ENCODE data around the gene TEX11. TPM values are rescaled to one million over a fixed set of nuclear protein-coding genes. Genes with fewer than 3 reads are reported as not detected.

TEX11 gene
- total and polyA plus RNA-seq, 9 of the 15 experiments (the other 6 are each of a cell fraction or from before 2014, with no cell fraction given), result 0.27 to 1.1 (median 0.45) TPM

DNA sequence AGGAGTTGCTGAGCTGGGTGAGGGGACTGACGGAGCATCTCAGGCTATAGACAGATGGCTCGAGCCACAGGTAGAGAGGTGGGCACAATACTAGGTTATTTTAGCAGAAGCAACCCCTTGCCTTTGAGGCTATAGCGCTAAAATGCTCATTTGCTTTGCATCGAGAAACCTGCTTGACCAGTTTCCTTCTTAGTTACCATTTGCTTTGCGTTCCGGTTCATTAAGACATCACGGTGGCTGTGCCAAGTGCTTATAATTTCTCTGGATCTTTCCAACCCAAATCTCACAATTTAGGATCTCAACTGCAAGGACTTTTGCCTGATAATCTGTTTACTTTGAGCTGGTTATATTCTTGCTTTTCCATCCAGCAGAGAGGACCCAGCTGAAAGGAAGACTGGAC, 423.0 kb downstream of the TEX11 start:
- H3K27me3 ChIP-seq (ENCODE audit: control insufficient read depth in 2 of 2, insufficient read depth in 2 of 2, low read length in 2 of 2), result no peaks in the 10 kb centered on the region
- H3K79me2 ChIP-seq (ENCODE audit: control insufficient read depth, insufficient read depth, low read length), result no peaks in the 10 kb centered on the region
- intact Hi-C loops (cut with micrococcal nuclease) (no loop called here), in situ Hi-C loops (cut with MboI) (no loop called here)
- no peak overlapping the region for H3K27ac ChIP-seq (ENCODE audit: extremely low read depth, low read depth, low read length)
- no peaks in the 10 kb centered on the region for H3K36me3 ChIP-seq (ENCODE audit: control insufficient read depth, insufficient read depth, low read length)
- H3K4me2 ChIP-seq (ENCODE audit: insufficient read depth, low read length), result no peak overlapping the region
- no peaks in the 10 kb centered on the region; a peak in 1 of 5 replicates for H3K4me1 ChIP-seq (replicated peaks in 1 of 2; ENCODE audit: control insufficient read depth in 2 of 2, insufficient read depth in 2 of 2, low read length in 2 of 2)
- DNase-seq (ENCODE audit: extremely low read depth in 1 of 4, low spot score in 3 of 4), result no peak
- H4K20me1 ChIP-seq (replicated peaks; ENCODE audit: control insufficient read depth, insufficient read depth, low read length), result 0 out of 2 replicates have a peak, but pooled peaks cover 6% of the 10 kb centered on the region
- no peak for ATAC-seq
- no peak overlapping the region for H2AFZ ChIP-seq (ENCODE audit: low read depth, low read length)
- H3K9me1 ChIP-seq (ENCODE audit: control insufficient read depth, insufficient read depth, low read length), result no peaks in the 10 kb centered on the region
- TF ChIP-seq ZNF707 (CRISPR knock-in tag; conservative IDR thresholded peaks at IDR 0.05) (no peak), TRIM28 (IDR thresholded peaks at IDR 0.05) (no peak), JUNB (CRISPR knock-in tag; conservative IDR thresholded peaks at IDR 0.05) (no peak), KDM5B (IDR thresholded peaks at IDR 0.05; ENCODE audit: insufficient replicate concordance, low read depth, low read length) (no peak), SPI1 (IDR thresholded peaks at IDR 0.05; ENCODE audit: borderline replicate concordance, low read depth, low read length) (no peak), ZNF133 (CRISPR knock-in tag; IDR thresholded peaks at IDR 0.05) (no peak), MAFF (IDR thresholded peaks at IDR 0.05; ENCODE audit: low read length) (no peak), NEUROD1 (IDR thresholded peaks at IDR 0.05; ENCODE audit: borderline replicate concordance, low read depth, low read length, partially characterized antibody) (no peak), SRF (CRISPR knock-in tag; IDR thresholded peaks at IDR 0.05) (no peak), HNRNPH1 (optimal IDR thresholded peaks at IDR 0.05; ENCODE audit: low read depth, low read length) (no peak), BRCA1 (IDR thresholded peaks at IDR 0.05) (no peak), BRCA1 (CRISPR knock-in tag; IDR thresholded peaks at IDR 0.05) (no peak), ZNF143 (CRISPR knock-in tag; IDR thresholded peaks at IDR 0.05) (no peak), CBFA2T3 (IDR thresholded peaks at IDR 0.05) (no peak), ZMIZ1 (IDR thresholded peaks at IDR 0.05; ENCODE audit: low read depth in 2 of 2, low read length in 2 of 2) (no peak)
- CTCF ChIA-PET (ENCODE audit: low intra/inter-chr PET ratio), result no interaction called here
- FAIRE-seq, result no peak
- POLR2A ChIA-PET, result no interaction called here
- H3K4me3 ChIP-seq, result no peak overlapping the region
- H3K9me3 ChIP-seq (replicated peaks; ENCODE audit: control insufficient read depth, insufficient read depth, low read depth, low read length), result no peaks in the 10 kb centered on the region
- no TSS peak for BruUV-seq (replicated peaks)
- 43% methylated on average over 7 of the region's 7 CpGs for WGBS (ENCODE audit: insufficient coverage, low coverage, missing lambda C conversion rate)
- H3K9ac ChIP-seq (ENCODE audit: insufficient read depth in 1 of 2, low read depth in 2 of 2, low read length in 2 of 2), result no peak overlapping the region

All from K562 (cell line).